ENCODE results near the gene GNAQ.

DNA sequence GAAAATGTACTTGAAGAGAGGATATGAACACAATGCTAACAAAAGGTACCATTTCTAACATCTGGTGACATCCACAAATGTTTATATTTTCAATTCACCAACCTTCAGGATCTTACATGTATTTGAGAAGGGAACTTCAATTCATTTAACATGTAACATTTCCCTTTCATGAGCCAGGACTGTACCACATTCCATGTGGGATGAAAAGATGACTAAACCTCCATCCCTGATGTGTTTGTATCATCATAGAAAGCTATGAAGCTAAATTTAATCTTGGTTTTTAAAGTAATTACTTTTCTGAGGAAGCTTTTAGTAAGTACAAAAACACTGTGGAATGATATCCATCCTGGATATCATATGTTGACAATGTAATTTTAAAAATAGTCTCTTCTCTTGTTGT, 305.3 kb downstream of the GNAQ start:
- no peak for TF ChIP-seq EZH2phosphoT487 (IDR thresholded peaks at IDR 0.05; ENCODE audit: unreplicated experiment)
- TF ChIP-seq, protein P1, sequence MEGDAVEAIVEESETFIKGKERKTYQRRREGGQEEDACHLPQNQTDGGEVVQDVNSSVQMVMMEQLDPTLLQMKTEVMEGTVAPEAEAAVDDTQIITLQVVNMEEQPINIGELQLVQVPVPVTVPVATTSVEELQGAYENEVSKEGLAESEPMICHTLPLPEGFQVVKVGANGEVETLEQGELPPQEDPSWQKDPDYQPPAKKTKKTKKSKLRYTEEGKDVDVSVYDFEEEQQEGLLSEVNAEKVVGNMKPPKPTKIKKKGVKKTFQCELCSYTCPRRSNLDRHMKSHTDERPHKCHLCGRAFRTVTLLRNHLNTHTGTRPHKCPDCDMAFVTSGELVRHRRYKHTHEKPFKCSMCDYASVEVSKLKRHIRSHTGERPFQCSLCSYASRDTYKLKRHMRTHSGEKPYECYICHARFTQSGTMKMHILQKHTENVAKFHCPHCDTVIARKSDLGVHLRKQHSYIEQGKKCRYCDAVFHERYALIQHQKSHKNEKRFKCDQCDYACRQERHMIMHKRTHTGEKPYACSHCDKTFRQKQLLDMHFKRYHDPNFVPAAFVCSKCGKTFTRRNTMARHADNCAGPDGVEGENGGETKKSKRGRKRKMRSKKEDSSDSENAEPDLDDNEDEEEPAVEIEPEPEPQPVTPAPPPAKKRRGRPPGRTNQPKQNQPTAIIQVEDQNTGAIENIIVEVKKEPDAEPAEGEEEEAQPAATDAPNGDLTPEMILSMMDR (conservative IDR thresholded peaks at IDR 0.05; ENCODE audit: low read depth in 2 of 2) = no peak
- TF ChIP-seq EZH2 (IDR thresholded peaks at IDR 0.05; ENCODE audit: low read depth, unreplicated experiment) = no peak
- TF ChIP-seq POLR2AphosphoS5 (IDR thresholded peaks at IDR 0.05; ENCODE audit: low read depth) = no peak
- TF ChIP-seq CREB1 (CRISPR knock-in tag; IDR thresholded peaks at IDR 0.05; ENCODE audit: low read depth) = no peak
- no peak for TF ChIP-seq ZNF331 (CRISPR knock-in tag; IDR thresholded peaks at IDR 0.05; ENCODE audit: low read depth)
- TF ChIP-seq, protein P2, sequence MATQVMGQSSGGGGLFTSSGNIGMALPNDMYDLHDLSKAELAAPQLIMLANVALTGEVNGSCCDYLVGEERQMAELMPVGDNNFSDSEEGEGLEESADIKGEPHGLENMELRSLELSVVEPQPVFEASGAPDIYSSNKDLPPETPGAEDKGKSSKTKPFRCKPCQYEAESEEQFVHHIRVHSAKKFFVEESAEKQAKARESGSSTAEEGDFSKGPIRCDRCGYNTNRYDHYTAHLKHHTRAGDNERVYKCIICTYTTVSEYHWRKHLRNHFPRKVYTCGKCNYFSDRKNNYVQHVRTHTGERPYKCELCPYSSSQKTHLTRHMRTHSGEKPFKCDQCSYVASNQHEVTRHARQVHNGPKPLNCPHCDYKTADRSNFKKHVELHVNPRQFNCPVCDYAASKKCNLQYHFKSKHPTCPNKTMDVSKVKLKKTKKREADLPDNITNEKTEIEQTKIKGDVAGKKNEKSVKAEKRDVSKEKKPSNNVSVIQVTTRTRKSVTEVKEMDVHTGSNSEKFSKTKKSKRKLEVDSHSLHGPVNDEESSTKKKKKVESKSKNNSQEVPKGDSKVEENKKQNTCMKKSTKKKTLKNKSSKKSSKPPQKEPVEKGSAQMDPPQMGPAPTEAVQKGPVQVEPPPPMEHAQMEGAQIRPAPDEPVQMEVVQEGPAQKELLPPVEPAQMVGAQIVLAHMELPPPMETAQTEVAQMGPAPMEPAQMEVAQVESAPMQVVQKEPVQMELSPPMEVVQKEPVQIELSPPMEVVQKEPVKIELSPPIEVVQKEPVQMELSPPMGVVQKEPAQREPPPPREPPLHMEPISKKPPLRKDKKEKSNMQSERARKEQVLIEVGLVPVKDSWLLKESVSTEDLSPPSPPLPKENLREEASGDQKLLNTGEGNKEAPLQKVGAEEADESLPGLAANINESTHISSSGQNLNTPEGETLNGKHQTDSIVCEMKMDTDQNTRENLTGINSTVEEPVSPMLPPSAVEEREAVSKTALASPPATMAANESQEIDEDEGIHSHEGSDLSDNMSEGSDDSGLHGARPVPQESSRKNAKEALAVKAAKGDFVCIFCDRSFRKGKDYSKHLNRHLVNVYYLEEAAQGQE (IDR thresholded peaks at IDR 0.05; ENCODE audit: unreplicated experiment) = no peak
- no peak for TF ChIP-seq JUNB (IDR thresholded peaks at IDR 0.05; ENCODE audit: unreplicated experiment)
- TF ChIP-seq, protein P3, sequence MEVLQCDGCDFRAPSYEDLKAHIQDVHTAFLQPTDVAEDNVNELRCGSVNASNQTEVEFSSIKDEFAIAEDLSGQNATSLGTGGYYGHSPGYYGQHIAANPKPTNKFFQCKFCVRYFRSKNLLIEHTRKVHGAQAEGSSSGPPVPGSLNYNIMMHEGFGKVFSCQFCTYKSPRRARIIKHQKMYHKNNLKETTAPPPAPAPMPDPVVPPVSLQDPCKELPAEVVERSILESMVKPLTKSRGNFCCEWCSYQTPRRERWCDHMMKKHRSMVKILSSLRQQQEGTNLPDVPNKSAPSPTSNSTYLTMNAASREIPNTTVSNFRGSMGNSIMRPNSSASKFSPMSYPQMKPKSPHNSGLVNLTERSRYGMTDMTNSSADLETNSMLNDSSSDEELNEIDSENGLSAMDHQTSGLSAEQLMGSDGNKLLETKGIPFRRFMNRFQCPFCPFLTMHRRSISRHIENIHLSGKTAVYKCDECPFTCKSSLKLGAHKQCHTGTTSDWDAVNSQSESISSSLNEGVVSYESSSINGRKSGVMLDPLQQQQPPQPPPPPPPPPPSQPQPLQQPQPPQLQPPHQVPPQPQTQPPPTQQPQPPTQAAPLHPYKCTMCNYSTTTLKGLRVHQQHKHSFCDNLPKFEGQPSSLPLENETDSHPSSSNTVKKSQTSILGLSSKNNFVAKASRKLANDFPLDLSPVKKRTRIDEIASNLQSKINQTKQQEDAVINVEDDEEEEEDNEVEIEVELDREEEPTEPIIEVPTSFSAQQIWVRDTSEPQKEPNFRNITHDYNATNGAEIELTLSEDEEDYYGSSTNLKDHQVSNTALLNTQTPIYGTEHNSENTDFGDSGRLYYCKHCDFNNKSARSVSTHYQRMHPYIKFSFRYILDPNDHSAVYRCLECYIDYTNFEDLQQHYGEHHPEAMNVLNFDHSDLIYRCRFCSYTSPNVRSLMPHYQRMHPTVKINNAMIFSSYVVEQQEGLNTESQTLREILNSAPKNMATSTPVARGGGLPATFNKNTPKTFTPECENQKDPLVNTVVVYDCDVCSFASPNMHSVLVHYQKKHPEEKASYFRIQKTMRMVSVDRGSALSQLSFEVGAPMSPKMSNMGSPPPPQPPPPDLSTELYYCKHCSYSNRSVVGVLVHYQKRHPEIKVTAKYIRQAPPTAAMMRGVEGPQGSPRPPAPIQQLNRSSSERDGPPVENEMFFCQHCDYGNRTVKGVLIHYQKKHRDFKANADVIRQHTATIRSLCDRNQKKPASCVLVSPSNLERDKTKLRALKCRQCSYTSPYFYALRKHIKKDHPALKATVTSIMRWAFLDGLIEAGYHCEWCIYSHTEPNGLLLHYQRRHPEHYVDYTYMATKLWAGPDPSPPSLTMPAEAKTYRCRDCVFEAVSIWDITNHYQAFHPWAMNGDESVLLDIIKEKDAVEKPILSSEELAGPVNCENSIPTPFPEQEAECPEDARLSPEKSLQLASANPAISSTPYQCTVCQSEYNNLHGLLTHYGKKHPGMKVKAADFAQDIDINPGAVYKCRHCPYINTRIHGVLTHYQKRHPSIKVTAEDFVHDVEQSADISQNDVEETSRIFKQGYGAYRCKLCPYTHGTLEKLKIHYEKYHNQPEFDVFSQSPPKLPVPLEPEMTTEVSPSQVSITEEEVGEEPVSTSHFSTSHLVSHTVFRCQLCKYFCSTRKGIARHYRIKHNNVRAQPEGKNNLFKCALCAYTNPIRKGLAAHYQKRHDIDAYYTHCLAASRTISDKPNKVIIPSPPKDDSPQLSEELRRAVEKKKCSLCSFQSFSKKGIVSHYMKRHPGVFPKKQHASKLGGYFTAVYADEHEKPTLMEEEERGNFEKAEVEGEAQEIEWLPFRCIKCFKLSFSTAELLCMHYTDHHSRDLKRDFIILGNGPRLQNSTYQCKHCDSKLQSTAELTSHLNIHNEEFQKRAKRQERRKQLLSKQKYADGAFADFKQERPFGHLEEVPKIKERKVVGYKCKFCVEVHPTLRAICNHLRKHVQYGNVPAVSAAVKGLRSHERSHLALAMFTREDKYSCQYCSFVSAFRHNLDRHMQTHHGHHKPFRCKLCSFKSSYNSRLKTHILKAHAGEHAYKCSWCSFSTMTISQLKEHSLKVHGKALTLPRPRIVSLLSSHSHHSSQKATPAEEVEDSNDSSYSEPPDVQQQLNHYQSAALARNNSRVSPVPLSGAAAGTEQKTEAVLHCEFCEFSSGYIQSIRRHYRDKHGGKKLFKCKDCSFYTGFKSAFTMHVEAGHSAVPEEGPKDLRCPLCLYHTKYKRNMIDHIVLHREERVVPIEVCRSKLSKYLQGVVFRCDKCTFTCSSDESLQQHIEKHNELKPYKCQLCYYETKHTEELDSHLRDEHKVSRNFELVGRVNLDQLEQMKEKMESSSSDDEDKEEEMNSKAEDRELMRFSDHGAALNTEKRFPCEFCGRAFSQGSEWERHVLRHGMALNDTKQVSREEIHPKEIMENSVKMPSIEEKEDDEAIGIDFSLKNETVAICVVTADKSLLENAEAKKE (CRISPR knock-in tag; IDR thresholded peaks at IDR 0.05) = no peak
- TF ChIP-seq, protein P4, sequence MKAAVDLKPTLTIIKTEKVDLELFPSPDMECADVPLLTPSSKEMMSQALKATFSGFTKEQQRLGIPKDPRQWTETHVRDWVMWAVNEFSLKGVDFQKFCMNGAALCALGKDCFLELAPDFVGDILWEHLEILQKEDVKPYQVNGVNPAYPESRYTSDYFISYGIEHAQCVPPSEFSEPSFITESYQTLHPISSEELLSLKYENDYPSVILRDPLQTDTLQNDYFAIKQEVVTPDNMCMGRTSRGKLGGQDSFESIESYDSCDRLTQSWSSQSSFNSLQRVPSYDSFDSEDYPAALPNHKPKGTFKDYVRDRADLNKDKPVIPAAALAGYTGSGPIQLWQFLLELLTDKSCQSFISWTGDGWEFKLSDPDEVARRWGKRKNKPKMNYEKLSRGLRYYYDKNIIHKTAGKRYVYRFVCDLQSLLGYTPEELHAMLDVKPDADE (IDR thresholded peaks at IDR 0.05) = no peak
